Dedifferentiated amniotic fluid mesenchymal stem cell (primary cell): Measurements from ENCODE around the gene REV1.
"Not testable (repeated sequence)": the region's sequence is repeated elsewhere in the genome, so short reads cannot be mapped to it uniquely, and the experiment has no call there.

Source experiments
- DNase-seq: peaks from one replicate; pipeline ENCODE4 v3.0.0-alpha.2; 2016; ENCODE audit errors: extremely low spot score

The REV1 gene

DNA sequence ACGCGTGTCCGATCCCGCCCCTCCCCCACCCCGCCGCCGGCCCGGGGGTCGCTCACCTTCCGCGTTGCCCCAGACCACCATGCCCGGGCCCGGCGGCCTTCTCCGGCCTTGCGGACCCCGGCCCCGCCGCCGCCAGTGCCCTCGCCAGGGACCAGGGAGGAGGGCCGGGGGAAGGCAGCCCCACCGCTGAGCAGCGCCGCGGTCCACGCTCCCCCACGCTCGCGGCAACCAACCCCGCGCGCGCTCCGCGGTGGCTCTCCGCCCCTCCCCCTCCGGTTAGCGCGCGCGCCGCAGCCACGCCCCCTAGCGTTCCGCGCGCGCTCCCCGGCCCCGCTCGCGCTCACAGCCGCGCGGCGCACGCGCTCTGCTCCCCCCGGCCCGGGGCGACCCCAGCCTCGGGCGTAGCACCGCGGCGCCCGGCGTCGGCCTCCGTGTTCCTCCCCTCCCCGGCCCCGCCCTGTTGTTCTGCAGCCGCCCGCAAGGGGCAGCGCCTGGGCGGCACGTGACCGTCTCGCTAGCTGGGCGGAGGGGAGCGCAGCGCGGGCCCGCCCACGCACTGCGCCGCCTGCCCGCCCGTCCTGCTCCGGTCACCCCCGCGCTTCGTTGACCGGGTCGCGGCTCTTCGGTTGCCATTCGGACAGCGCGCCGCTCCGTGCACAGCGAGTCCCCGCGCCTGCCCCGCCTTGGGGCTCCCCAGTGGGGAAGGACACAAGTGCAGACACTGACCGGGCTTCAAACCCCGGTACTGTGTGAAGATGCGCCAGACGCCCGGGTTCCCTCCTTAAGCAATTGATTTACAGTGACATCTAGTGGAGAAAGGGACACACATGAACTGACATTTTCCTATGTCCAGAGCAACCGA lies at the start of gene REV1:
Gene REV1, minus strand, starts transcription at position 257 of the 862 bp plus-strand sequence. CDS start 25,042 bp downstream, outside the sequence.
- DNase-seq, result peak; percentile 92

DNA sequence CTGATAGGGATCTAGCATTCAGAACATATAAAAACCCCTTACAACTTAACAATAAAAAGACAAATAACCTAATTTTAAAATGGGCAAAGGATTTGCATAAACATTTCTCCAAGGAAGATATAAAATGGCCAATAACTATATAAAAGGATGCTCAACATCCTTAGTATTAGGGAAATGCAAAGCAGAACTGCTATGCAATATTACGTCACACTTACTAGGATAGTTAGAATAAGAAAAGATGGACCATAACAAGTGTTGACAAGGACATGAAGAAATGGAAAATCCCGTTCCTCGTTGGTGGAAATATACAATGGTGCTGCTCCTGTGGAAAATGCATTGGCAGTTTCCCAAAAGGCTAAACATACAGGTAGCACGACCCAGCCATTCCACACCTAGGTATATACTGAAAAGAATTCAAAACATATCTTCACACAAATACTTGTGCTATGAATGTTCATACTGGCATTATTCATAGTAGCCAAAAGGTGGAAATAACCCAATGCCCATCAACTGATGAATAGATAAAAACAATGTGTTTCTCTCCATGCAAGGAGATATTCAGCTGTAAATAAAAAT lies 48.2 kb upstream of the REV1 start:
- no peak for DNase-seq

DNA sequence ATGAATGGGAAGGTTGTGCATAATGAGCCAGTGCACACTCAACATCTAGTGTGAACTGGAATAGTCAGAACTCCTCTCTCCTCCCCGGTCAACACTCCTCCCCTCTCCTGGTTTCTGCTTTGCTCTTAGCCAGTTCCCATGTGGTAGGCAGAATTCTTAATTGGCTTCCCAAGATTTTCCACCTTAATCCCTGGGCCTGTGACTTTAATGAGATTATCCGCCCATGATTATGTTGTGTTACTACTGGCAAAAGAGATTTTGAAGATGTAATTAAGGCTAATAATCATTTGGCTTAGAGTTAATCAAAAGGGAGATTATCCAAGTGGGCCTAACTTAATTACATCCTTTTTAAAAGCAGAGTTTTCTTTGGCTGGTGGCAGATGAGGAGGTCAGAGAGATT lies 34.2 kb upstream of the REV1 start:
- no peak for DNase-seq

DNA sequence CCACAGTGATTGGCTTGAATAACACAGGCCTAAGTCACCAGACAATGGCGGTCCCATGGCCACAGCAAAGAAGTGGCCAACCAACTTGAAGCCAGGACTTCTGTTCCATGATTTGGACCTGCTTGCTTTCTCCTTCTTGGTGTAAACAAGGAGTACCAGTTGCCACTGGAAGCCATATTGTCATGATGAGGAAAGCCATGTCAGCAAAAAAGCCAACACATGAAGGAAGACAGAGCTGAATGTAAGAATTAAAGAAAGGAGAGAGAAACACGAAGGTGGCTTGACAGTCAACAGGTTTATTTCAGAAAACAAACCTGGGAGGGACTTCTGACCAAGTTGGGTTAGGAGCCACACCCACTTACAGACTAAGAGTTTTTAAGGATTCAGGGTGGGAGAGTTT lies 32.3 kb upstream of the REV1 start:
- DNase-seq, result no peak

DNA sequence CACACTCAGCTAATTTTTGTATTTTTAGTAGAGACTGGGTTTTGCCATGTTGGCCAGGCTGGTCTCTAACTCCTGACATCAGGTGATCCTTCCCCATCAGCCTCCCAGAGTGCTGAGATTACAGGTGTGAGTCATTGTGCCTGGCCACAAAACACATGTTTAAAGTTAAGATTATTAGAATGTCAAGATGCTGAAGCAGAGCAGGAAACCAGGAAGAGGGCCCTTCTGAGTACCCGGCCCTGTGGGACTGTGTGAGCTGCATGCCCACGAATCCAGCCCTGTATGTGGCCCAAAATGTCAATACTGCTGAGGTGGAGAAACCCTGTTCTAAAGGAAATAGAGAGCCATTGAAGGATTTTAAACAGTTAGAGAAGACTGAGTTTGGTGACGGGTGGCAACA lies 31.0 kb upstream of the REV1 start:
- DNase-seq, result no peak

DNA sequence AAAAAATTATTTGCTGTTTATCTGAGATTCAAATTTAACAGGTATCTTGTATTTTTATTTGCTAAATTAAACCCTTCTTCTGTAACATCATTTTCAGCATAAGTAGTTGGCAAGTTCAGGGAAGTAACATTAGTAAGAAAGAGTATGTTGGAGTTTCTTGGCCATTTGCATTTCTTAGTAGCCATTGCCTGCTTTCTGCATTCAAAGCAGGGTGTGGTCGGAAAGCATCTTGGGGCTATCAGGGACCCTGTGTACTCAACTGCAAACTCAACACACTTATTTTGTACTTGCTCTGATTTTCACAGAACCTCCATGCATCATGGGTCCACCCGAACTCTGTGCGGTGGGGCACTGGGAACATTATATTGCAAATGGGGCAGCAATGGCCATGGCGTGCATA lies 30.4 kb upstream of the REV1 start:
- no peak for DNase-seq

DNA sequence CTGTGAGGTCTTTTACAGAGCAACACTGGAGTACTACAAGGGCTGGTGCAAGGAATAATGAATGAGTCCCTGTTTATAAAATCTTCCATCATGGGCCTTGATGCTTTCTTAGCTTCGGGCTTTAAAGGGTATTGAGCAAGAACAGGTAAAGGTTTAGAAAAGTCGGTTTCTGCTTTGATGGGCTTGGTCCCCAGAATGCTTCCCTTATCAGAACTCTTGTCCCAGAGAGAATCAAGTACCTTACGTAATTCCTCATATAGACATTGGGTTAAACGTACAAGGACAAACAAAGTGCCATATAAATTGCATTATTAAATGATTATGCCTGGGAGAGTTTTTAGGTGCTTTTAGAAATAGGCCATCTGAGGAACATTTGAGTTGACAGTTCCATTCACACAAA lies 24.5 kb upstream of the REV1 start:
- DNase-seq, result no peak

DNA sequence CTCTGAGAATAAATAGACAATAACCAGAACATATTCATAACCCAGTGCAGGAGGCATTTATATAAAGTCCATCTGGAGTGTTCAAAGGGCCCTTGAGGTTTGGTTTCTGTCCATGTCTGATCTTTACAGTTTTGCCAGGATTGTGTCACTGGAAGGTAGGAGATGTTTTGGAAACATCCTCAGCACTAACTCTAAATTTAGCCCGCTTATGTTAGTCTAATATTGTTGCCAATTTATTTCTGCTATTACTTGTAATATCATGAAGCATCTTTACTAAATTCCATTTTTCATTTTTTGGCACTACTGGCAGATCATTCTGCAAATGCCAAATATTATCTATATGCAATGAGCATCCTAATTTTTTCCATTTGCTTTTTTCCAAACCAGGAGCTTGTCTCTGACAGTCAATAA lies 22.4 kb upstream of the REV1 start:
- no peak for DNase-seq

DNA sequence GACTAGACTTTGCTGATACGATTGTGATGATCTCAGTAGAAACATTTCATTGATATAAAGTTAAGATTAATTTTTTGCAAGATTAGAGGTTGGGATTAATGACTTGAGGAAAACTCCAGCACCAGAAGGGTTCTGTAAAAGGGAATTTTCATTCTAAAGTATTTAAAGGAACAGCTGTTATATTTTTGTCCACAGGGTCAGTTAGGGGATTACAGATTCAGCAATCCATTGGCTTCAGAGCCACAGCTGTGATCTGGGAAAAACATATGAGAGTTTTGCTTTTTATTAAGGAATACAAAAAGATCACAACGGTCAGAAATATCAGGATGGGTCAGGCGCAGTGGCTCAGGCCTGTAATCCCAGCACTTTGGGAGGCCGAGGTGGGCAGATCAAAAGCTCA lies 19.6 kb upstream of the REV1 start:
- DNase-seq, result no peak

DNA sequence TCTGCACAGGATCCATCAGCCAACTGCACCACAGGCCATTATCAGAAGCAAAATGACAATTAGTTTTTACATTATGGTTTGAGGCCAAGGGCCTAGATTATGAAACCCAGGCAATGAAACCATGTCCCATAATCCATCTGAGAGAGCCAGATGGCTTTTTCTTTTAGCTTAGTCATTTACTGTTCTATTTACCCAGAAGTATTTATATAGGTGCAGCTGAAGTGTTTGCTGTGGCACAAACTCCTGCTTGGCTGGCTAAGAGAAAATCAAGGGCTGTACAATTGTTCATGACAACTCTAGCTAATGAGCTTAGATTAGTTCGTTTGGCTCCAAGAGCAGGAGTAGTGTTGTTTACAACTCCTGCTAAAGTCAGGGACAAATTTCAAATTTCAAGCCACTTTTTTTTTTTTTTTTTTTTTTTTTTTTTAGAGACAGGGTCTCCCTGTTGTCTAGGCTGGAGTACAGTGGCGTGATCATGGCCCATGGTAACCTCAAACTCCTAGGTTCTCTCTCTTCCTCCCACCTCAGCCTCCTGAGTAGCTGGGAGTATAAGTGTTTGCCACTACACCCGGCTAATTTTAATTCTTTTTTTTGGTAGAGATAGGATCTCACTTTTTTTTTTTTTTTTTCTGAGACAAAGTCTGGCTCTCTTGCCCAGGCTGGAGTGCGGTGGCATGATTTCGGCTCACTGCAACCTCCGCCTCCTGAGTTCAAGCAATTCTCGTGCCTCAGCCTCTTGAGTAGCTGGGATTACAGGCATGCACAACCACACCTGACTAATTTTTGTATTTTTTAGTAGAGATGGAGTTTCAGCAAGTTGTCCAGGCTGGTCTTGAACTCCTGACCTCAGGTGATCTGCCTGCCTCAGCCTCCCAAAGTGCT lies 18.4 kb upstream of the REV1 start:
- DNase-seq, result no peak

DNA sequence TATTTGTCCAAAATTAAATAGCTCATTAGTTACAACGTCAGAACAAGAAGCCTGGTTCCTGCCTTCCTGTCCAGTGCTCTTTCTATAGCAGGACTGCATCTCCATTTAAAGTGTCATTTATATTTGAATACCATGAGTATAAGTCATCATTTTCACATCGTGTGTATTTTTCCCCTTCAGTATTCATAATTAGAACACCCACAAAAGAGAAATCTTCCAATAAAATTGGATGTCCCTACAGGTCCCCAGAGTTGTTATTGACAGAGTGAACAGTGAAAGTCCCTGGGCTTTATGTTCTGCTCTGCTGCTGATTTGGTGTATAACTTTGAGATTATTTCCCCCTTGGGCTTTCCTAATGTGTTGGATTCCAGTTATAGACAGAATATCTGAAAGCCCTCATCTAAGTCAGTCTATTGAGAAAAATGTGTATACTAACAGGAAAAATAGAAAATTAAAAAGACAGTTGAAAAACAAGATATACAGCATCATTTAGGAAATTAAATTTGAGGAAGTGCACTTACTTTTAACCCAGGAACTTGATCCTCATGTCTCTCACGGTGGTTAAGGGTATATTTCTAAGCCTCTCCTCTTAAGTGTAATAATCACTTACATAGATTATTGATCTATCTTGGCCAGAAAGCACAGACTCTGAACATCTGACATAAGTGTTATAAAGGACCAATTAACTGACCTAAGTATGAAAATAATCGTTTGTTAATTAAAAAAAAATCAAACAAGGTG lies 15.2 kb upstream of the REV1 start:
- no peak for DNase-seq

DNA sequence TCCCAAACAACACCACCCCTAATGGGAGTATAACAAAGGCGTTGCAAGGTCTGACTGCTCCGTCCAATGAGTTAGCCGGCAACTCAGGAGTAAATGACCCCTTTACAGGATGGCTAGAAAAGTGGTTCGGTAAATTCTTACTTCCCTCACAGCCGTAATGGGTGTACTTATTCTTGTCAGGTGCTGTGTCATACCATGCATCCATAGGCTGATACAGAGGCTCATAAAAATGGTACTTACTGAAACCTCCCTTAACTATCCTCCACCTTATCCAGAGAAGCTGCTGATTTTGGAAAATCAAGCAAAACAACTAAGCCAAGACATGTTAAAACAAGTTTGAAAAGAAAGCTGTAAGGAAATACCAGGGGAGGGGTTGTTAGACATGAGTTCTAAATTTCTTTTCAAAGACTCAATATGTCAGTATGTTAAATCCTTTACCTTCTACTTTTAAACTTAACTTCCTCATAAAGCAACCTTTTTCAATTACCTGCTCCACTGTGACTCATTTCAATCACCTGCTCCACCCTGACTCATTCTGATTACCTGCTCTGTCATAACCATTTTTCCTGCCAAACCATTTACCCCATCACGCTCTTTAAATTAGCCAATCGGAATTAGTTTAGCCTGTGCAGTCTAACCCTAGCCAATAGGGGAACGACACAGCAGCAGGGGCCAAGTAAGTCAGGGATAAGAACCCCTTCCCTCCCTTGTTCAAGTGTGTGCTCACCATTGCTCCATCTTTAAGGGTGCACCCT lies 14.0 kb upstream of the REV1 start:
- DNase-seq, result not testable (repeated sequence)

DNA sequence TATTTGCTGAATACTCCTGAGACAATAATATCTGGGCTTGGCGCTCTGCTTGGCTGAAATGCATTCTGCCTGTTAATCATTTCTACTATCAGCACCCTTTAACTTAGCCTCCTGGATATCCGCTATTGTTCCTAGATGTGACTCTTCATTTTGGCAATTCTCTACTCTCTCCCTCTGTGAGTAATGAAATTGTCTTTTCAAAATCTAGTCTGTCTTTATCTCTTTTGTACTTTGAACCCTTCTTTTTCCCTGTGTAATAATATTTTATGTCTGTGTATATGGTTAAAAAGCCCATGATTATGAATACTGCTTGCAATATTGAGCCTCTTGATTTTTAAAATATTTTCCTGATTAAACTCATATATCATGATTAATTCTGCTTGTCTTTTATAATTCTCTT lies 6.2 kb upstream of the REV1 start:
- DNase-seq, result no peak

DNA sequence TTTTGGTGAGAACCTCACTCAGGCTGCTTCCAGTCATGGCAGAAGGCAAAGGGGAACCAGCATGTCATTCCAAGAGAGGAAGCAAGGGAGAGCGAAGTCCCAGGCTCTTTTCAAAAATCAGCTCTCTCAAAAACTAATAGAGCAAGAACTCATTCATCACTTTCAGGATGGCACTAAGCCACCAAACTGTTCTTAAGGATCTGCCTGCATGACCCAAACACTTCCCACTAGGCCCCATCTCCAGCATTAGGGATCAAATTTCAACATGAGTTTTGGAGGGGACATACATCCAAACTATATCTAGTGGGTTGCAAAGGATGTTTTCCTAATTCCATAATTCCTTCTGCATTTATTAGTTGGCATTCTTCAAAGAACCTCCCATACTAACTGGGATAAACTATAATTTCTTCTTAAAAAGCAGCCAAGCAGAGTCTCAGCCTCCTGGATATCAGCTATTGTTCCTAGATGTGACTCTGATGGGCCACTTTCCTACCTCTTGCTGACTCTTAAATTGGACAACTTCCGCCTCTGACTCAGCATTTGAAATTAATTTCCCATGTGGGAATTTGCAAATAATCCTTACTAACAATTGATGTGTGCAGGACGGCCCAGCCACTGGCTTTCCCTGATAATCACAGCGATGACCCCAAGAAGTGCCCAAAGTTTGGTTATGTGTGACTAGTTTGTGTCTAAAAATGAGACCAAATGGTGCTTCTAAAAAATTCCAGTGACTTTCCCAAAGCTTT lies 5.5 kb upstream of the REV1 start:
- DNase-seq, result no peak

DNA sequence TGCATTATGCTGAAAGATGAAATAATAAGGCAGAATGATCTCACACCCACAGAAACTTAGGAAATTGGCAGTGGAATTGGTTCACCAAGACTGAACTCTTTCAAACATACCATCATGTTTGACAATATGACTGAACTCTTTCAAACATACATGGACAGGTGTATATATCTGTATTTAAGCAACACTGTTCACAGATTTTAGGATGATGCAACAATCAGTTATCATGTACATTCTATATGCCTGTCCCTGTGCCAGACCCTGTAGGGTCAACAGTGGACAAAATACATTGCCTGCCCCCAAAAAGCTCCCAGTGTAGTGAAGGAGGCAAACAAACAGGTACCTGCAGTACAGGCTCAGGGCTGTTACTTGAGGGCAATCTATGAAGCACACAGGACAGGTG lies 2.9 kb upstream of the REV1 start:
- no peak for DNase-seq

DNA sequence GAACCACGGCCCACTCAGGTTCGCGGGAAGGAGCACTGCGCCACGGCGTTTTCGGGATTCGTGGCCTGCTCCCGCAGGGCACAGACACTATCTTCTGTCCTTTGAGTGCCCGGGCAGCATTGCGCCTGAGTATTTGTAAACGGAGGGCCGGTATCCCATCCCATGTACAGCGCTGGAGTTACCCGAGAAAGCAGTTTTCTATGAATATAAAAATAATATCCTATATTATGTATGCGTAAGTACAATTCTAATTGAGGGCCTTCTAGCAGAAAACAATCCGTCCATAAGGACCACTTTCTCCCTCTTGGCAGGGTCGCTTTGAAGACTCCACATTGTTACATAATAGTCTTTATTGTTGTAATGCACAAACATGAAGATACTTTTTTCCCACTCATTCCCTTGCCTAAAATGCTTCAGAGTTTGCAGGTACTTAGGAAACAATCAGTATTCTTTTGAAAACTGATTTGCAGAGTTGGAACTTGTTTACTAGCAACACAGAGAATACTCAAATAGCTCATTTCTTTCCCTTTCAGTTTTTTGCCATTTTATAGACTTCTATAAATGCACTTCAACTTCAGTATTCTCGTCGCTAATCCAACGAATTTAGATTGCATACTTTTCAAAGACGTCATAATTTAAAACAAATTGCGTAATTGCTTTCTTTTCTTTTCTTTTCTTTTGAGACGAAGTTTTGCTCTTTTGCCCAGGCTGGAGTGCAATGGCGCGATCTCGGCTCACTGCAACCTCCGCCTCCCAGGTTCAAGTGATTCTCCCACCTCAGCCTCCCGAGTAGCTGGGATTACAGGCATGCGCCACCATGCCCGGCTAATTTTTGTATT lies 1.0 kb upstream of the REV1 start:
- no peak for DNase-seq

DNA sequence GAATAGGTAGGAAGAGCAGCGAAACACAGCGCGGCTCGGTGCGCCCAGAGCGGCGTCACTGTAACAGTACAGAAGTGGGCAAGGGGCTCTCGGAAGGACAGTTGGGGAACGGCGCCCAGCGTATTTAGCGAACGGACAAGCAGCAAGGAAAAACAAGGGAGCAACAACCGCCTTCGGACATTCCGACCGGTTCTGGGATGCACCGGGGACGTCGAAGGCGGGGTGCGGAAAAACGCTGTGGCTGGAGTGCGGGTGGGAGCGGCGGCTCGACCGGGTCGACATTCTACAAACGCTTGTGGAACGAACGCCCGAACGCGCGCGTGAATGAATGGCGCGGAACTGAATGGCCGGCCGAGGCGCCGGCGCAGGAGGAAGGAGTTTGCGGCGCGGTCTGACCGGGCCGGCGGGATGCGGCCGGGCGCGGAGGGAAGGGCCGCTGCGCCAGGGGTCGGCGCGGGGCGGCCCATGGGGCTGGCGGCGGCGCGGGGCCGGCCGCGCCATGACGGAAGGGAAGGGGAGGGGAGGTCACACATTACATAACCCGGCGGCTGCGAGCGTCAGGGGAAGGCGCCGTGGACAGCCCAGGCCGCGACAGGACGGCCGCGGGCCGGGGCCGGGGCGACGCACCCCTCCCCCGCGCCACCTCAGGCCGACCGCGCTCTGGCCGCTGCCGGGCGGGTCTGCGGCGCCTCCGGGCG lies 605 bp downstream of the REV1 start:
- peak; percentile 27 for DNase-seq

DNA sequence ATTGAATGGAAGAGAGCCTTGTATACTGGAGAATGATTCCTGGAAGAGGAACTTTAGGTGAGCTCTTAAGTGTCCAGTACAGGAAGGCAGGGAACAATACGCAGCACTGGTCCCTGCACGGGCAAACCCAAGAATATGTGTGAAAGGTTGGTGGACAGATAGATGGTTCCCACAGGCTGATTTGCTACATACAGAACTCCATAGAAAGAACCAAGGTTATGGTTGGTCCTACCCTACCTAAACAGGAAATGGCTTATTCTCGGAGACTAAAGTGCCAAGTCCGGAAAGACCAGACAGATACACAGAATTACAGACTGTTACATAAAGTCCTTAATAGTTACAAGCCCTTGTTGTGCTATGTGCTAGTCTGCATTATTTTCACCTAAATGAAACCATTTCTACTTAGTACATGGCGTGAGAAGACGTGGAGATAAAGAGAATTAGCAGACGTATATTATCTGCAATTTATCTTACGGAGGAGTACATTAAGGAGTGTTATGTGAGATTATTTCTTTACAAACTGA lies 1.2 kb downstream of the REV1 start:
- DNase-seq, result no peak

DNA sequence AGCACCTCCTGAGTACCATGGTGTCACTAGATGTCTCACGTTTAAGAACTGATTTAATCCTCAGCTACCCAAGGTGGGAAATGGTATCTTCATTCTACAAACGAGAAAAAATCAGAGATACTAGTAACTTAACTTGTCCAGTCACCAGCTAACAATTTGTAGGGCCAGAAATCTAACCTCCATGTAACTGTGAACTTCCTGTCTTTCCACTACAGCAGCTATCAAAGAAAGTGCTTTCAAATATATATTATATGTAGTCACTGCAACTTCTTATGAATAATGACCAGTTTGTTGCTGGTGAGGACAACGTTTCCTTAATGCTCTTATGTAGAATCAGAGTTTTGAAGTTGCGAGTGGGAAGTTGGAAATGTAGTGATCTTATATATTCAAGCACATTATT lies 1.9 kb downstream of the REV1 start:
- no peak for DNase-seq
